ENCODE results near the gene SUGCT.

SUGCT gene

DNA sequence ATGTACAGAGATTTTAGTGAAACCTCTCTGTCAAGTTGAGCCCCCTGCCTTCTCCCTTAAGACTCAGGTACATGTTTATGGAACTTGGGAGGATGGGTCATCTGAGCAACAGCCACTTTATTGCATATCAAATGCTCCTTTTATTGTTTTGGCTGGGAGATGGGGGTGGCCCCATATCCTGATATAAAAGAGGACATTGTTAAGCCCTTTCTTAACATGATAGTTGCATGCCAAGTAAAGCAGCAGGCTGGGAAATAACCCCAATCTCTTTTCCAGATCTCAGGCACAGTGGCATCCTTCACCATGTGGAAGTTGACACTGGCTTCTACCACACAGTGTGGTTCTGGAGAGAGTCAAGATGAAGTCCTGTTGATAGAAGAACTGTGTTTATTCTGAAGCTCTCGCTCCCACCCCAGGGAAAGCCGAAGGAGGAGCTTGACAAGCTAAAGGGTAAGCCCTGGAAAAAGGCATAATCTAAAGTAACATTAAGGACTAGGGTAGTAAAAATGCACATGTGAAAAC lies 746.7 kb downstream of the SUGCT start:
- H3K27ac ChIP-seq (ENCODE audit: low read length): no peak overlapping the region
- H3K4me3 ChIP-seq (ENCODE audit: low read length): no peak overlapping the region
- no peaks in the 10 kb centered on the region for H3K4me1 ChIP-seq (ENCODE audit: control insufficient read depth, low read depth, low read length)
- H3K27me3 ChIP-seq (ENCODE audit: control insufficient read depth, insufficient read depth, low read length): no peaks in the 10 kb centered on the region
- H3K36me3 ChIP-seq (ENCODE audit: control insufficient read depth, low read depth, low read length): no peaks in the 10 kb centered on the region
- no peak overlapping the region for H3K9ac ChIP-seq (ENCODE audit: low read length)
- H3K9me3 ChIP-seq (ENCODE audit: control insufficient read depth, low read depth, low read length): no peaks in the 10 kb centered on the region

DNA sequence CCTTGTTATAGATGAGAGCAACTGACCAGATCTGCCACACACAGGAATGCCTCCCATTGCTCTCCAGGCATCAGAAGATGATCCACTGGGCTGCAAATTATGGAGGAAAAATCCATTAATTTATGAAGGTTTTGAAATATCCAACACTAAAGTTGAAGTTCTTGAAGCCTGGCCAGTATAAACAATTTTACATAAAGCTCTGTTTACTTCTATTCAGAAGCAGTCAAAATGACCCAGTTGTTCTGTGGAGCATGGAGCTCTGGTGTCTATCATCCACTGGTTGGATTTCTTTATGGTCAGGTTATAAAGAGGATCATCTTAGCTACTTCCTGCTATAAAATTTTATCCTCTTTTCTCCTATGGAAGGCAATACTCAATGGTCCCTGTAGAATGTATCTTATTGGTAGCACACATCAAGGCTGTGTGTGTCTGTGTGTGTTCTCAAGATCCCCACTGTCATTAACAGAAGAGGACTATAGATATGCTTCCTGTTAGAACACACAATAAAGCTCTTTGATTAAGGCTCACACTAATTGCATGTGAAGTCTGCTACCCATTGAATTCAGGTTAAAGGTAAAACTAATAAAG lies 747.4 kb downstream of the SUGCT start:
- Histone ChIP-seq H3K27me3 (ENCODE audit: control insufficient read depth, insufficient read depth, low read length) (no peaks in the 10 kb centered on the region), H3K4me3 (ENCODE audit: low read length) (no peak overlapping the region), H3K9me3 (ENCODE audit: control insufficient read depth, low read depth, low read length) (no peaks in the 10 kb centered on the region), H3K4me1 (ENCODE audit: control insufficient read depth, low read depth, low read length) (no peaks in the 10 kb centered on the region), H3K9ac (ENCODE audit: low read length) (no peak overlapping the region), H3K36me3 (ENCODE audit: control insufficient read depth, low read depth, low read length) (no peaks in the 10 kb centered on the region), H3K27ac (ENCODE audit: low read length) (no peak overlapping the region)

GRCh38 chr7:40883826-40884225 lies 749.0 kb downstream of the SUGCT start:
- H3K27me3 ChIP-seq (ENCODE audit: control insufficient read depth, insufficient read depth, low read length): no peaks in the 10 kb centered on the region
- no peaks in the 10 kb centered on the region for H3K36me3 ChIP-seq (ENCODE audit: control insufficient read depth, low read depth, low read length)
- H3K9ac ChIP-seq (ENCODE audit: low read length): no peak overlapping the region
- H3K4me3 ChIP-seq (ENCODE audit: low read length): no peak overlapping the region
- no peaks in the 10 kb centered on the region for H3K4me1 ChIP-seq (ENCODE audit: control insufficient read depth, low read depth, low read length)
- H3K27ac ChIP-seq (ENCODE audit: low read length): no peak overlapping the region
- H3K9me3 ChIP-seq (ENCODE audit: control insufficient read depth, low read depth, low read length): no peaks in the 10 kb centered on the region

GRCh38 chr7:40884241-40884640 lies 749.4 kb downstream of the SUGCT start:
- Histone ChIP-seq H3K9ac (ENCODE audit: low read length) (no peak overlapping the region), H3K36me3 (ENCODE audit: control insufficient read depth, low read depth, low read length) (no peaks in the 10 kb centered on the region), H3K9me3 (ENCODE audit: control insufficient read depth, low read depth, low read length) (no peaks in the 10 kb centered on the region), H3K27me3 (ENCODE audit: control insufficient read depth, insufficient read depth, low read length) (no peaks in the 10 kb centered on the region), H3K4me1 (ENCODE audit: control insufficient read depth, low read depth, low read length) (no peaks in the 10 kb centered on the region), H3K27ac (ENCODE audit: low read length) (no peak overlapping the region), H3K4me3 (ENCODE audit: low read length) (no peak overlapping the region)

DNA sequence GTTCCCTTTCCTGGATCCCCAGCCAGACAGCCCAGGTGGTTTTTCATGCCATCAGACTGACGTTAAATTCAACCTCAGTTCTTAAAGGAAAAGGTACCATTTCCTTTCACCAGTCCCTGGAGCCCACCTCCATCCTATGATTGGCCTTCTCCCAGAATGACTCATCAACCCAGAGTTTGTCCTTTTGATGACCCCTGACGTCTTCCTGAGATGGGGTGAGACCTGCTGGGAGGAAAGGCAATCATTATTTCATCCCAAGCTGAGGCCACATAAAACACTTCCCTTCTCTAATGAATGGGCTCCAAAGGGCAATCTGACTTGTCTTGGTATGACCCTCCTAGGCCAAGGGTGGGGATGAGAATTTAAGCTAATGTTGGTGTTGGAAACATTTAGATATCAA lies 750.7 kb downstream of the SUGCT start:
- Histone ChIP-seq H3K27ac (ENCODE audit: low read length) (no peak overlapping the region), H3K36me3 (ENCODE audit: control insufficient read depth, low read depth, low read length) (no peaks in the 10 kb centered on the region)

DNA sequence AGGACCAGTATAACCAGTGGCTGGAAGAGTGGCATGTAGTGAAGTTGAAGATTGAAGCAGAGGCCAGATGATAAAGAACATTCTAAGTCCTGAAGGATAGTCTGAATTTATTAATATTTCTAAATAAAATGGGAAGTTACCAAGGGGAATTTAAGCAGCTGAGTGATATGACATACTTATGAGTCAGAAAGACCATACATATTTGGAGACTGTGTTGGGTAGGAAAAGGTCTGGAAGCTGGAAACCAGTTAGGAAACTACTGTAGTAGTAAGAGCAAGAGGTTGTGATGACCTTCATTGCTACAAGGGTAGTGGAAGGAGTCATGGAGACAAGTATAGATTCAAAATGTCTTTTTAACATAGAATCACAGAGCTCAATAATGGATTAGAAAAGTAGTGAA lies 752.3 kb downstream of the SUGCT start:
- no peaks in the 10 kb centered on the region for H3K4me1 ChIP-seq (ENCODE audit: control insufficient read depth, low read depth, low read length)
- no peaks in the 10 kb centered on the region for H3K27me3 ChIP-seq (ENCODE audit: control insufficient read depth, insufficient read depth, low read length)
- no peaks in the 10 kb centered on the region for H3K36me3 ChIP-seq (ENCODE audit: control insufficient read depth, low read depth, low read length)
- H3K9me3 ChIP-seq (ENCODE audit: control insufficient read depth, low read depth, low read length): no peaks in the 10 kb centered on the region
- no peak overlapping the region for H3K27ac ChIP-seq (ENCODE audit: low read length)
- no peak overlapping the region for H3K4me3 ChIP-seq (ENCODE audit: low read length)
- H3K9ac ChIP-seq (ENCODE audit: low read length): no peak overlapping the region

More for the DNA sequence above, 750.7 kb downstream of the SUGCT start:
- Histone ChIP-seq H3K4me3 (ENCODE audit: low read length) (no peak overlapping the region), H3K27me3 (ENCODE audit: control insufficient read depth, insufficient read depth, low read length) (no peaks in the 10 kb centered on the region), H3K9ac (ENCODE audit: low read length) (no peak overlapping the region), H3K4me1 (ENCODE audit: control insufficient read depth, low read depth, low read length) (no peaks in the 10 kb centered on the region), H3K9me3 (ENCODE audit: control insufficient read depth, low read depth, low read length) (no peaks in the 10 kb centered on the region)

GRCh38 chr7:40888499-40888898 lies 753.7 kb downstream of the SUGCT start:
- H3K4me3 ChIP-seq (ENCODE audit: low read length): no peak overlapping the region
- no peaks in the 10 kb centered on the region for H3K4me1 ChIP-seq (ENCODE audit: control insufficient read depth, low read depth, low read length)
- H3K27ac ChIP-seq (ENCODE audit: low read length): no peak overlapping the region
- no peaks in the 10 kb centered on the region for H3K36me3 ChIP-seq (ENCODE audit: control insufficient read depth, low read depth, low read length)
- H3K9ac ChIP-seq (ENCODE audit: low read length): no peak overlapping the region
- H3K9me3 ChIP-seq (ENCODE audit: control insufficient read depth, low read depth, low read length): no peaks in the 10 kb centered on the region
- no peaks in the 10 kb centered on the region for H3K27me3 ChIP-seq (ENCODE audit: control insufficient read depth, insufficient read depth, low read length)

- Histone ChIP-seq H3K4me1 (ENCODE audit: control insufficient read depth, low read depth, low read length) (no peaks in the 10 kb centered on the region), H3K4me3 (ENCODE audit: low read length) (no peak overlapping the region), H3K9ac (ENCODE audit: low read length) (no peak overlapping the region), H3K27me3 (ENCODE audit: control insufficient read depth, insufficient read depth, low read length) (no peaks in the 10 kb centered on the region), H3K27ac (ENCODE audit: low read length) (no peak overlapping the region), H3K36me3 (ENCODE audit: control insufficient read depth, low read depth, low read length) (no peaks in the 10 kb centered on the region), H3K9me3 (ENCODE audit: control insufficient read depth, low read depth, low read length) (no peaks in the 10 kb centered on the region)
Observed at GRCh38 chr7:40889099-40889498, 754.3 kb downstream of the SUGCT start.

GRCh38 chr7:40889539-40889938 lies 754.7 kb downstream of the SUGCT start:
- no peak overlapping the region for H3K9ac ChIP-seq (ENCODE audit: low read length)
- H3K27me3 ChIP-seq (ENCODE audit: control insufficient read depth, insufficient read depth, low read length): no peaks in the 10 kb centered on the region
- no peaks in the 10 kb centered on the region for H3K36me3 ChIP-seq (ENCODE audit: control insufficient read depth, low read depth, low read length)
- no peaks in the 10 kb centered on the region for H3K9me3 ChIP-seq (ENCODE audit: control insufficient read depth, low read depth, low read length)
- no peak overlapping the region for H3K4me3 ChIP-seq (ENCODE audit: low read length)
- no peak overlapping the region for H3K27ac ChIP-seq (ENCODE audit: low read length)
- no peaks in the 10 kb centered on the region for H3K4me1 ChIP-seq (ENCODE audit: control insufficient read depth, low read depth, low read length)

DNA sequence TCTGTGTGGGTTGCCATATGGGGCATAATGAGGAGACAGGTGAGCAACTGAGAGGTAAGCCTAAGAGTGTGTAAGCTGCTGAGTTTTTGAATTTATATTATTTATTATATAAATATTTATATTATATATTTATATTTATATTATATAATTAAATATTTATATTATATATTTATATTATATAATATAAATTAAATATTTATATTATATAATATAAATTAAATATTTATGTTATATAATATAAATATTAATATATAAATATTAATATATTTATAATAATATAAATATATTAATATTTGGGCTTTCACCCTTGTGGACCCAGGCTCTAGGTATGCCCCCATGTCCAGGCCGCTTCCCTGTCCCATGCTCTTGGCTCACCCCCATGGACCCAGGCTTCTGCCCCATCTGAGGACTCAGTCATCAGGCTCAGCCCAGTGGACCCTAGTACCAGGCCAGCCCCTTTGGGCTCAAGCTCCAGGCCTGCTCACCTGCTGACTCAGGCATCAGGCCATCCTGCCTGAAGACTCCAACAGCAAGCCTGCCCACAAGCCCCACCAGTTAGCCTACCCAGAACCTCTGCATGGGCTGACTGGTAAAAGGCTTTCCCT lies 755.4 kb downstream of the SUGCT start:
- H3K27me3 ChIP-seq (ENCODE audit: control insufficient read depth, insufficient read depth, low read length): no peaks in the 10 kb centered on the region
- H3K27ac ChIP-seq (ENCODE audit: low read length): no peak overlapping the region
- no peaks in the 10 kb centered on the region for H3K4me1 ChIP-seq (ENCODE audit: control insufficient read depth, low read depth, low read length)
- no peaks in the 10 kb centered on the region for H3K36me3 ChIP-seq (ENCODE audit: control insufficient read depth, low read depth, low read length)
- no peak overlapping the region for H3K9ac ChIP-seq (ENCODE audit: low read length)
- H3K4me3 ChIP-seq (ENCODE audit: low read length): no peak overlapping the region
- H3K9me3 ChIP-seq (ENCODE audit: control insufficient read depth, low read depth, low read length): no peaks in the 10 kb centered on the region

DNA sequence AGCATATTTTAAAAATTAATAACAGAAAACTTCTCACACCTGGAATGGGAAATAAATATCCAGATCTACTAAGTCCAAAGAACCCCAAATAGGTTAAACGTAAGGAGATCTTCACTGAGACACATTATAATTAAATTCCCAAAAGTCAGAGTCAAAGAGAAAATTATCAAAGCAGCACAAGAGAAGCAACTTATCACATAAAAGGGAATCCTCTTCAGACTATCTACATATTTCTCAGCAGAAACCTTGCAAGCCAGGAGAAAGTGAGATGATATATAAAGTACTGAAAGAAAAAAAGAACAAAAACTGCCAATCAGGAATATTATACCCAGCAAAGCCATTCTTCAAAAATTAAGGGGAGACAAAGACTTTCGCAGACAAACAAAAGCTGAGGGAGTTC lies 756.4 kb downstream of the SUGCT start:
- Histone ChIP-seq H3K27me3 (ENCODE audit: control insufficient read depth, insufficient read depth, low read length) (no peaks in the 10 kb centered on the region), H3K9ac (ENCODE audit: low read length) (no peak overlapping the region), H3K27ac (ENCODE audit: low read length) (no peak overlapping the region), H3K36me3 (ENCODE audit: control insufficient read depth, low read depth, low read length) (no peaks in the 10 kb centered on the region), H3K4me3 (ENCODE audit: low read length) (no peak overlapping the region), H3K4me1 (ENCODE audit: control insufficient read depth, low read depth, low read length) (no peaks in the 10 kb centered on the region), H3K9me3 (ENCODE audit: control insufficient read depth, low read depth, low read length) (no peaks in the 10 kb centered on the region)

DNA sequence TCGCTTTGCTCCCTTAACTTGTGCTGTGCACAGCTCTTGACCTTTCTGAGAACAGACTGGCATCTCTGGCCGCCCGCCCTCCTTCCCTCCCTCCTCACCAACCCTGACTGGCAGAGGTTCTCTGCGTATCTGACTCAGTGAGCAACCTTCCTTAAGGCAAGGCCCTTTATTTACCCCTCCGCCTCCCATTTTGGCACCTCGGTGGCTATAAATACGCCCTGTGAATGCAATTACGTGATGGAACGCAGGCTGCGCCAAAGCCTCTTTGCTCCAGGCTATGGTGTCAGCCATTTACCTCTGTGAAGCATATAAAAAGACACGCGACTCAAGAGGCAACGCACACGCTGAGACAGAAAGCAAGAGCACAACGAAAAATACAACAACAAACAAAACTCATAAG lies 764.3 kb downstream of the SUGCT start:
- Histone ChIP-seq H3K27me3 (ENCODE audit: control insufficient read depth, insufficient read depth, low read length) (no peaks in the 10 kb centered on the region), H3K27ac (ENCODE audit: low read length) (no peak overlapping the region), H3K36me3 (ENCODE audit: control insufficient read depth, low read depth, low read length) (no peaks in the 10 kb centered on the region), H3K4me1 (ENCODE audit: control insufficient read depth, low read depth, low read length) (no peaks in the 10 kb centered on the region), H3K9ac (ENCODE audit: low read length) (no peak overlapping the region), H3K4me3 (ENCODE audit: low read length) (no peak overlapping the region), H3K9me3 (ENCODE audit: control insufficient read depth, low read depth, low read length) (no peaks in the 10 kb centered on the region)
